HepG2 (cell line): Measurements from ENCODE around the gene MED9. TPM values are rescaled to one million over a fixed set of nuclear protein-coding genes. Genes with fewer than 3 reads are reported as not detected.

Source experiments
- ARNTL ChIP-seq: sonication (generic); formaldehyde crosslinking; IDR thresholded peaks from 2 replicates; pipeline ENCODE4 v1.4.0; 2020; ENCODE audit warnings: mild to moderate bottlenecking, missing genetic modification reagents
- ATM ChIP-seq: fragments of 450-650 bp; IDR thresholded peaks from 2 replicates; pipeline ENCODE4 v1.7.1; 2017; ENCODE audit warnings: mild to moderate bottlenecking, borderline replicate concordance
- BHLHE40 ChIP-seq: IDR thresholded peaks from 2 replicates; pipeline ENCODE4 v1.6.1; 2011; ENCODE audit warnings: low read length, improper control_type of control experiment
- BRF2 ChIP-seq: sonication (generic); formaldehyde crosslinking; IDR thresholded peaks from 2 replicates; pipeline ENCODE4 v1.8.1; 2022; ENCODE audit warnings: mild to moderate bottlenecking, missing genetic modification reagents
- E2F2 ChIP-seq: sonication (generic); formaldehyde crosslinking; IDR thresholded peaks from 2 replicates; pipeline ENCODE4 v1.4.0; 2020; ENCODE audit warnings: missing genetic modification reagents, borderline replicate concordance
- GATAD2A ChIP-seq: IDR thresholded peaks from 2 replicates; pipeline ENCODE4 v1.6.1; 2016
- ISX ChIP-seq: sonication (generic); formaldehyde crosslinking; conservative IDR thresholded peaks from 2 replicates; pipeline ENCODE4 v1.5.0; 2020; ENCODE audit warnings: missing genetic modification reagents
- KLF6 ChIP-seq: IDR thresholded peaks from 2 replicates; pipeline ENCODE4 v1.8.0; 2016; ENCODE audit warnings: missing biosample characterization, missing genetic modification reagents
- NKX3-1 ChIP-seq: sonication (generic); formaldehyde crosslinking; IDR thresholded peaks from 2 replicates; pipeline ENCODE4 v1.5.0; 2020; ENCODE audit warnings: missing genetic modification reagents
- PITX1 ChIP-seq: sonication (generic); formaldehyde crosslinking; IDR thresholded peaks from 2 replicates; pipeline ENCODE4 v1.5.1; 2020; ENCODE audit warnings: mild to moderate bottlenecking, missing genetic modification reagents
- SOX6 ChIP-seq, 2 experiments: fragments of 450-650 bp in 1 of 2; sonication (generic) in 1 of 2; formaldehyde crosslinking in 1 of 2; IDR thresholded peaks; 2 replicates each; pipeline versions ENCODE4 v1.4.0 to v1.6.1; 2017 to 2020; ENCODE audit warnings: antibody characterized with exemption in 1 of 2, mild to moderate bottlenecking in 1 of 2, missing genetic modification reagents in 1 of 2
- TOE1 ChIP-seq: sonication (generic); formaldehyde crosslinking; IDR thresholded peaks from 2 replicates; pipeline ENCODE4 v1.4.0; 2020; ENCODE audit warnings: mild to moderate bottlenecking, missing genetic modification reagents
- TP53 ChIP-seq: sonication (generic); formaldehyde crosslinking; conservative IDR thresholded peaks from 2 replicates; pipeline ENCODE4 v1.4.0; 2020; ENCODE audit warnings: missing genetic modification reagents
- TRAFD1 ChIP-seq: sonication (generic); formaldehyde crosslinking; IDR thresholded peaks from 2 replicates; pipeline ENCODE4 v1.5.1; 2020; ENCODE audit warnings: missing genetic modification reagents, mild to moderate bottlenecking, borderline replicate concordance
- U2AF2 ChIP-seq: fragments of 200-400 bp; formaldehyde crosslinking; IDR thresholded peaks from 2 replicates; pipeline ENCODE4 v1.6.1; 2017; ENCODE audit warnings: low read depth, mild to moderate bottlenecking, low read length
- ZNF263 ChIP-seq: sonication (generic); formaldehyde crosslinking; IDR thresholded peaks from 2 replicates; pipeline ENCODE4 v1.4.0; 2020; ENCODE audit warnings: missing genetic modification reagents
- ZNF549 ChIP-seq: sonication (generic); formaldehyde crosslinking; IDR thresholded peaks from 2 replicates; pipeline ENCODE4 v1.5.0; 2020; ENCODE audit warnings: missing genetic modification reagents
- ZNF678 ChIP-seq: sonication (generic); formaldehyde crosslinking; IDR thresholded peaks from 2 replicates; pipeline ENCODE4 v1.4.0; 2020; ENCODE audit warnings: mild to moderate bottlenecking, missing genetic modification reagents
- polyA plus RNA-seq, 8 experiments: library from polyadenylated mRNA; depleted of rRNA in 3 of 8; stranded (reverse) in 7 of 8; unstranded in 1 of 8; fragments of >200 nt; fragmentation: Illumina TruSeq in 4 of 8; extraction: Trizol in 4 of 8; gene quantifications; 2 replicates each; pipeline versions ENCODE4 v1.2.1 to v1.2.3, GENCODE V29; 2011 to 2016; ENCODE audit warnings: low read depth in 4 of 8, missing spikeins in 1 of 8, mixed read lengths in 1 of 8; ENCODE audit not compliant: insufficient read depth in 1 of 8
- total RNA-seq, 5 experiments: library from RNA; depleted of rRNA; stranded (reverse); fragments of >200 nt; fragmentation: Illumina TruSeq; extraction: Trizol; gene quantifications; 2 replicates each; pipeline ENCODE4 v1.2.3, GENCODE V29; 2016; ENCODE audit warnings: low read depth in 1 of 5
- TF ChIP-seq, protein P1 (sequence below): sonication (generic); formaldehyde crosslinking; IDR thresholded peaks from 2 replicates; pipeline ENCODE4 v1.8.0; 2022; ENCODE audit warnings: missing genetic modification reagents, mild to moderate bottlenecking, inconsistent platforms, borderline replicate concordance
- TF ChIP-seq, protein P2 (sequence below): sonication (generic); formaldehyde crosslinking; IDR thresholded peaks from 2 replicates; pipeline ENCODE4 v1.5.0; 2020; ENCODE audit warnings: mild to moderate bottlenecking, missing genetic modification reagents

The MED9 gene
- total and polyA plus RNA-seq, 2 of the 13 experiments (the other 11 are each of a cell fraction or from before 2014, with no cell fraction given): 11.9 to 15.1 TPM

GRCh38 chr17:17445925-17446665 is 30.7 kb upstream of the MED9 start (continued):
- TF ChIP-seq BHLHE40 (peak; percentile 58; the same call in 1 of the 2 replicates), ISX (CRISPR knock-in tag) (no peak), GATAD2A (CRISPR knock-in tag) (peak; percentile 79; the same call in 1 of the 2 replicates), TP53 (peak; percentile 69; the same call in 1 of the 2 replicates), E2F2 (CRISPR knock-in tag) (0 out of 2 replicates have a peak, but pooled peaks have one; percentile 75), ATM (no peak), PITX1 (CRISPR knock-in tag) (peak; percentile 95), TOE1 (CRISPR knock-in tag) (no peak), ZNF549 (CRISPR knock-in tag) (no peak), BRF2 (peak; percentile 38; the same call in 1 of the 2 replicates), NKX3-1 (CRISPR knock-in tag) (peak; percentile 88; the same call in 1 of the 2 replicates), KLF6 (CRISPR knock-in tag) (peak; percentile 31; the same call in 1 of the 2 replicates), SOX6 (IDR thresholded peaks at IDR 0.05) (no peak), SOX6 (CRISPR knock-in tag; IDR thresholded peaks at IDR 0.05) (peak; percentile 95), ARNTL (CRISPR knock-in tag) (peak; percentile 77), U2AF2 (no peak), ZNF263 (CRISPR knock-in tag) (peak; percentile 77), TRAFD1 (CRISPR knock-in tag) (no peak), ZNF678 (CRISPR knock-in tag) (no peak)
- TF ChIP-seq, protein P1, sequence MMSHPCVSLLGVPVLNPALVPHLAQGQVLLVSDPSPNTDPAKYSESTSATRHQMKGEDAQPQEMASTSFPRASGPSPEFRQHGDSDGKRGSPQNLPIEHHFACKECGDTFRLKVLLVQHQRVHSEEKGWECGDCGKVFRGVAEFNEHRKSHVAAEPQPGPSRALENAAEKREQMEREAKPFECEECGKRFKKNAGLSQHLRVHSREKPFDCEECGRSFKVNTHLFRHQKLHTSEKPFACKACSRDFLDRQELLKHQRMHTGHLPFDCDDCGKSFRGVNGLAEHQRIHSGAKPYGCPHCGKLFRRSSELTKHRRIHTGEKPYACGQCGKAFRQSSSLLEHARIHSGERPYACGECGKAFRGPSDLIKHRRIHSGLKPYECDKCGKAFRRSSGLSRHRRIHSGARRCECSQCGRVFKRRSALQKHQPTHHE (CRISPR knock-in tag): no peak; the same call in 1 of the 2 replicates
- TF ChIP-seq, protein P2, sequence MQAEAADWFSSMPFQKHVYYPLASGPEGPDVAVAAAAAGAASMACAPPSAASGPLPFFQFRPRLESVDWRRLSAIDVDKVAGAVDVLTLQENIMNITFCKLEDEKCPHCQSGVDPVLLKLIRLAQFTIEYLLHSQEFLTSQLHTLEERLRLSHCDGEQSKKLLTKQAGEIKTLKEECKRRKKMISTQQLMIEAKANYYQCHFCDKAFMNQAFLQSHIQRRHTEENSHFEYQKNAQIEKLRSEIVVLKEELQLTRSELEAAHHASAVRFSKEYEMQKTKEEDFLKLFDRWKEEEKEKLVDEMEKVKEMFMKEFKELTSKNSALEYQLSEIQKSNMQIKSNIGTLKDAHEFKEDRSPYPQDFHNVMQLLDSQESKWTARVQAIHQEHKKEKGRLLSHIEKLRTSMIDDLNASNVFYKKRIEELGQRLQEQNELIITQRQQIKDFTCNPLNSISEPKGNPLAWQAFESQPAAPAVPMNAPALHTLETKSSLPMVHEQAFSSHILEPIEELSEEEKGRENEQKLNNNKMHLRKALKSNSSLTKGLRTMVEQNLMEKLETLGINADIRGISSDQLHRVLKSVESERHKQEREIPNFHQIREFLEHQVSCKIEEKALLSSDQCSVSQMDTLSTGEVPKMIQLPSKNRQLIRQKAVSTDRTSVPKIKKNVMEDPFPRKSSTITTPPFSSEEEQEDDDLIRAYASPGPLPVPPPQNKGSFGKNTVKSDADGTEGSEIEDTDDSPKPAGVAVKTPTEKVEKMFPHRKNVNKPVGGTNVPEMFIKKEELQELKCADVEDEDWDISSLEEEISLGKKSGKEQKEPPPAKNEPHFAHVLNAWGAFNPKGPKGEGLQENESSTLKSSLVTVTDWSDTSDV (CRISPR knock-in tag): no peak
